IPS-18c (cell line): Measurements from ENCODE around the gene NID1.
"Not testable (repeated sequence)": the region's sequence is repeated elsewhere in the genome, so short reads cannot be mapped to it uniquely, and the experiment has no call there.

Source experiments
- H3K4me3 ChIP-seq: 2 replicates; pipeline ENCODE4 v1.7.0; 2013; ENCODE audit warnings: low read depth, mild to moderate bottlenecking, low read length, moderate library complexity; ENCODE audit not compliant: insufficient read depth
- H3K9me3 ChIP-seq: one replicate; pipeline ENCODE4 v1.6.1; 2013; ENCODE audit warnings: mild to moderate bottlenecking, low read length, moderate library complexity; ENCODE audit not compliant: control insufficient read depth, insufficient read depth

The NID1 gene

DNA sequence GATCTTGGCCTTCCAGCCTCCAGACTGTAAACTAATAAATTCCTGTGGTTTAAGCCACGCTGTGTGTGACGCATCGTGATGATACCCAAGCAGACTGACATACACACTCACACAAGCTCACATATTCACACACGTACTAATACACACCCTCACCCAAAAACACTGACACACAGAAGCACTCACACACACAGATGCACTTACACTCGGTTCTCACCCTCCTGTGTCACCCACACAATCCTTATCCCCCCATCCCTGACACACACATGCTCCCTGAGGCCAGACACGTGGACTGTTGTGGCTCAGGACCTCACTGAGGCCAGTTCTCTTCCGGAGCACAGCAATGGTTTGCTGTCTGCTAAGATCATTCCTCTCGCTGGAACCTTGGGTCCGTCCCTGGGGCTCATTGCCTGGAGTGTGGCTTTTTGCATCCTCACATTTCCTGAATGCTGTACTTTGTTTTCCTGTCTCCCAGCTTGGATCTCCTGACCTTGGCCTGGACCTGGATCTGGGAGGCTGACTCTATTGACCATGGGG lies 121.2 kb downstream of the NID1 start:
- Histone ChIP-seq H3K4me3 (no peak overlapping the region), H3K9me3 (no peaks in the 10 kb centered on the region)

DNA sequence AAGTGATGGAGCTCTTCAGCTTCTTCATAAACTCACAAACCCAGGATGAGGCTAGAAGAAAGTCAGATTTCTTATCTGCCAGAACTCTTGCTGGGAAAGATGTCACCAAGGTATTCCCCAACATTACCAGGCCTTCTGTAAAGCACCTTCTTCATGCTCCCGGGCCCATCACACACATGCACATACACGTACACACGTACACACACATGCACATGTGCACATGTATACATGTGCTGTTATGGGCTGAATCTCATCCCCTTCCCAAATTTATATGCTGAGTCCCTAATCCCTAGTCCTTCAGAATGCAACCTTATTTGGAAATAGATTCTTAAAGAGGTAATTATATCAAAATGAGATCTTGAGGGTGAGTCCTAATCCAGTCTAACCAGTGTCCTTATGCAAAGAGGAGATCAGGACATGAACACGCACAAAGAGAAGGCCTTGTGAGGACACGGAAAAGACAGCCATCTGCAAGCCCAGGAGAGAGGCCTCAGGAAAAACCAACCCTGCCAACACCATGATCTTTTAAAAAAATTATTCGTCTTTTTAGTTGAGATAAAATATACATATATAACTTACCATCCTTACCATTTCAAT lies 121.8 kb downstream of the NID1 start:
- Histone ChIP-seq H3K9me3 (no peaks in the 10 kb centered on the region), H3K4me3 (no peak overlapping the region)

DNA sequence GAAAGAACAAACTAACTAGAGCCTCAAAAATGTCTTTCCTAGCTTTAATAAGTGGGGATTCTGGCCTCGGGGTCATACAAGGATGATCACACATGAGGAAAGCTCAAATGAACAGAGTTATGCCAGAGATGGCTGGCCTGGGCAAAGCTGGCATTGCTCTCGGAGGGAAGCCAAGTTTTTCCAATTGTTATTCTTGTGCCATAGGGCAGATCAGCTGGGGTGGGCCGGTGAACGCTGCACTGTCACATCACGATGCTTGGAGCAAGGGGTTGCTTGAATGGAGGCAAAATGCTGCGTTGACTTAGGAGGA lies 122.3 kb downstream of the NID1 start:
- H3K9me3 ChIP-seq: no peaks in the 10 kb centered on the region
- H3K4me3 ChIP-seq: no peak overlapping the region

DNA sequence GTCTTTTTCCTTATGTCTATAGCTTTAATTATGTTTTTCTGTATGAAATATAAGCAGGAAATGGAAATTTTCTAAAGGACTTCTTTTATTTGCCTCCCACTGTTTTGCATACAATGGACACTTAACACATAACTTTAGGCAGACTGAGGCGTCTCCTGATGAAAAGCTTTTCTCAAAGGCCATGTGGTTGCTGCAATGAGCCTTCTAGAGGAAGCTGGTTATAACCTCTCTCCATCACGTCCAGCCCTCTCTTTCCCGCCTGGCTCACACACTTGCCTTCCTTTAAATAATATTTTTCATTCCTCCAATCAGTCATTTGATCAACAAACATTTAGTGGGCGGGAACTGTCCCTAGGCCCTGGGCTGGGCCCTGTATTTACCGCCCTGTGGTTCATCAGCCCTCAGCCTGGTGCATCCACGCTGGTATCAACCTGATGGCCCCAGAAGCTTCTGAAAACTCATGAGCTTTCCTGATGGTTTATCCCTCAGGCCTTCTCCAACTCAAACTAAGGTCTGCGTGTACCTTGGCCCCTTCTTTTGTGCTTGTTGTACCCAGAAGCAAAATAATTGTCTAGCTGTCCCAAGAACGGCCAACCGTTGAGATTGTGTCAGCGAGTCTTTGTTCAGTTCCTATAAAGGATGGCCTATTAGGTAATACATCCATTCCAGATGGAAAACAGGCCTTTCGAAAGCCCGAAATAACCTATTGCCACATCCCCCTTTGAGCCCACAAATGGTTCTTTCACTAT lies 122.8 kb downstream of the NID1 start:
- no peak overlapping the region for H3K4me3 ChIP-seq
- no peaks in the 10 kb centered on the region for H3K9me3 ChIP-seq

DNA sequence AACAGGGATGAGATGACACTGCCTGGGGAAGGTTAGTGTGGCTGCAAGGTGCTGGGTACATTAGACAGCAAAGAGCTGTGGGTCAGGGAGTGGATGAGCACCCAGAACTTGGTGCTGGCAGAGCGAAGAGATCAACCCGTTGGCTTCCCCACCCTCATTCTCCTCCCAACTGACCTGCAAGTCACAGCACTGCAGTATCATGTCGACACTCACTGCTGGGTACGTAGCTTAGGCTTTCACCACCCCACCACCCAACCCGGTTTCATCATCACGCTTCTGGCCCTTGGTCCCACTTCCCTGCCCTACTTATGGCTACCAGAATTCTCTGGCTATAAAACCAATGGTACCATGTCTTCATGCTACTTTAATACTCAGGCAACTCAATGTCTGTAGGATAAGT lies 124.6 kb downstream of the NID1 start:
- Histone ChIP-seq H3K9me3 (no peaks in the 10 kb centered on the region), H3K4me3 (no peak overlapping the region)

DNA sequence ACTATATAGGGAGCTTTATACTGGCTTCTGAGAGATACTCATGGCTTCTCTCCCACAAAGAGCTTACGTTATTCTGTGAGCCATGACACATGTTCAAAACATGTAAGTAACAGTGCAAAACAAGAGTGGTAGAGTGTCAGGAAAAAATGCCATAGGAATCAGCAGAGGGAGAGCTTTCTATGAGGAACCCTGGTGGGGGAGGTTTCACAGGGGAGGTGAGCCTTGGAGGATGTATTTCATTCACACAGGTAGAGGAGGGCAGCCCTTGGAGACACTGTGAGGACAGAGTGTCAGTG lies 125.5 kb downstream of the NID1 start:
- Histone ChIP-seq H3K9me3 (no peaks in the 10 kb centered on the region), H3K4me3 (no peak overlapping the region)

DNA sequence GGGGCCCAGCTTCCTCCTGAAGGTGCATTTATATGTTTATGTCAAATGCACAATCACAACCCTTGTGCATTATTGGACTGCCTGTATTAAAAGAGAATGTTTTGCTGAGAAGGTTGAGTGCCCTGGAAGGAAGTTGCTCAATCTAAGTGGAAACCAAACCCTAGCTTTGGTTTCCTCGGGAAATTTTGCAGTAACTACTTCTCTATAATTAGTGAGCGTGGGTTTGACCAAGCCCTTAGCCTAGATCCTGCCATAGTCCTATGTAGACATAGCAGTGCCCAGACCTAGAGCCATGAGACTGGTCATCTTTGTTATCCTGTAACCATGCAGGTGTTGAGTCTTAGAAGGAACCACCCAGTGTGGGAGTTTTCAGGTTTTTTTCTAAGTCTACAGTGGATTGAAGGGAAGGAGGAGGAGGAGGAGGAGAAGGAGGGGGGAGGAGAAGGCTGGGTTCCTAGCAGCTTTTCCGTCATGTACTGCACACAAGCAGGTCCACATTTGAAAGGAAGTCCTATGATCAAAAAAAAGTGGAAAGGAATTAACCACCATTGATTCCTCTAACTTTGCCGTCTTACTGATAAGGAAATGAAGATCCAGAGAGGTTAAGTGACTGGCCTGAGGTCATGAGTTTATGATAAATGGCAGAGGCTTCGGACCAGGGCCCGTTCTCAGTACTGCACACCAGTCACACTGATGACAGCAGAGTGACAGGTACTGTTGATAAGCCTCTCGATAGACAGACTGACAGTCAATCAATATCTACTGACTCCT lies 126.0 kb downstream of the NID1 start:
- Histone ChIP-seq H3K4me3 (no peak overlapping the region), H3K9me3 (no peaks in the 10 kb centered on the region)

DNA sequence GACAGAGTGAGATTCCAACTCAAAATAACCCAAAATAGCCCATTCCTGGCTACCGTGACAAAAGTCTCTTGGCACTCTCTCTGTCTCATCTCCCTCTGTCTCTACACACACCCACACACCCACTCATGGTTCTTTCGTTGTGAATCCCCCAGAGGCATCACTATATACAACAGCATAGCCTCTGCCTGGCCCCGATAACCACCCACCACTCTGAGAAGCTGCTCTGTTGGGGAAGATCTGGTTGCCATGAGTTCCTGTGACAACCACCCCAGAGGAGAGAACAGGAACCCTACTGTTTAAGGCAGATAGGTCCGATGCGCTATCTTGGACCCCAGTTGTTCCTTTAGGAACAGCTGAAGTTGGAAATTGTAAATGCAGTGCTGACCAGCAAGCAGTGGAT lies 127.8 kb downstream of the NID1 start:
- no peaks in the 10 kb centered on the region for H3K9me3 ChIP-seq
- H3K4me3 ChIP-seq: no peak overlapping the region

DNA sequence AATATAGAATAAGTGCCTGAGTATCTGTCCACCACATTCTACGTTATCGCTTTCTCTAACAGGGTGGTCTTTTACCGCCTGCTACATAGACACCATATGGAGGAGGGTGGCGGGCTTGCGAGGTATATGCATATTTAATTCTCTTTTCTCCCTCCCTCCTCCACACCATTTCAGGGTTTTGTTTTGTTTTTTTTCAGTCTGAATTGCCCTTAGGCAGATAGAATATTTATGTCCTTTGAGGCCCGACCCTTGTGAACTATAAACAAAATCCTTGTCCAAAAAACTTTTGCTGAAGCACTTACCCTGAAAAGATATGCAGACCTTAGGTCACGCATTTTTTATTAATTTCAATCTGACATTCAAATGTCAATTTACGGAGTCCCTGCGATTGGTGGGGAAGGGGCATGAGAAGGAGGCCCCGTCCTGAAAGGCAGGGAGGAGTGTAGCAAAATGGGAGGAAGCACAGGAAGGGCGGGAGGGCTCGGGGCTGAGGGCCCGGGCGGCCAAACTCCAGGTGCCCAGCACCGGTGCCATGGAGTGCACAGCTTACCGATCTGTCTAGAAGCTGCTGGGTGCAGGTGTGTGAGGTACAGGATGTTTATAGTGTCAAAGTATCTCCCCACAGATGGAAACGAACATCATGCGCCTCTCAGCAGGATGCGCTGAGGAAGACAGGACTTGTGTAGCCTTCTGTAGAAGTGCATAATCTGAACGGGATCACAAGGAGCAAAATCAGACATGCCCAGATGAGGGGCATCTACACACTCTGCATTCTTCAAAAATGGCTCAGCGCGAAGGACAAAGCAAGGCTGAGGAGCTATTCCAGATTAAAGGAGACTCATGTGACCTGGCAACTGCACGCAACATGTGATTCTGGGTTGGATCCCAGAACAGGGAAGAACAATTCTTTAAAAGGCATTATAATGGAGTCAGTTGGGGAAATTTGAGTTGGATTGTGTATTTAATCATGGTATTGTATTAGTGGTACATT lies 129.4 kb downstream of the NID1 start:
- H3K9me3 ChIP-seq: no peaks in the 10 kb centered on the region
- no peak overlapping the region for H3K4me3 ChIP-seq

DNA sequence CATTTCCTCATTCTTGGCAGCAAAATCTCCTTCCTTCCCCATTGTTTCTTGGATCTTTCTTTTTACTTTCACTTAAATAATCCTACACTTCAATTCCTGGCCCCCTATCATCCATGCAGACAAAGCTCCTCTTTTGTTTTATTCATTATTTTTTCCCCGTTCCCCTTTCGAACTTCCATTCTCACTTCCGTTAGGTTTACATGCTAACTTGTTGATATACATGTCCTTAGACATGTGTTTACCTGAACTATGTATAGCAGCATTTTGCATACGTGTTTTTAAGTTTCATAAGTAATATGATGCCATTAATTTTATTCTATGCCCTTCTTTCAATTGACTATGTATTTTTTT lies 131.1 kb downstream of the NID1 start:
- Histone ChIP-seq H3K4me3 (no peak overlapping the region), H3K9me3 (no peaks in the 10 kb centered on the region)

DNA sequence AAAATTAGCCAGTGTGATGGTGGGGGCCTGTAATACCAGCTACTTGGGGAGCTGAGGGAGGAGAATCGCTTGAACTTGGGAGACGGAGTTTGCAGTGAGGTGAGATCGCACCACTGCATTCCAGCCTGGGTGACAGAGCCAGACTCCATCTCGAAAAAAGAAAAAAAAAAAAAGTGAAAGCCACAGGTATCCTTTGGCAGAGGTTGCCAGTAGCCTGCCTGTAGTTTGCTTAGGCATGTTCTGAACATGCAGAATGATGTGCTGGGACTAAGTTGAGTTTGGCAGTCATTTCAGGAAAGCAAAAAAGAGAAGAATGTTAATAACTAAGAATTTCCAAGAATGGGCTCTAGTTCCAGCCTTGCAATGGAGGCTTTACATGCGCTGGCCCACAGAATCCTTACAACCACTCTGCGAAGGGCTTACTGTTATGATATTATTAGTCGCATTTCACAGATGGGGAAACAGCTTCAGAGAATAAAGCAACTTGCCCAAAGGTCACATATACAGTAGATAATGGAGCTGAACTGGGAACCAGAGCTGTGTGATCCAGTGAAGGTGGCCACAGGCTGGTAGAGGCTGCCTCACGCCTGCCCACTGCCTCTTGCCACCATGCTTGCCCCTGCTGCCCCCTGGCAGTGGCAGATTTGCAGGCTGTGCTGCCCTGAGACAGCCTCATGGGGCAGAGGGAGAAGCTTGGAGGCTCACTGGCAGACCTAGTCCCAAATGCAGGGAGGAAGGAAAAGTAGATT lies 131.7 kb downstream of the NID1 start:
- H3K9me3 ChIP-seq: no peaks in the 10 kb centered on the region
- H3K4me3 ChIP-seq: no peak overlapping the region

DNA sequence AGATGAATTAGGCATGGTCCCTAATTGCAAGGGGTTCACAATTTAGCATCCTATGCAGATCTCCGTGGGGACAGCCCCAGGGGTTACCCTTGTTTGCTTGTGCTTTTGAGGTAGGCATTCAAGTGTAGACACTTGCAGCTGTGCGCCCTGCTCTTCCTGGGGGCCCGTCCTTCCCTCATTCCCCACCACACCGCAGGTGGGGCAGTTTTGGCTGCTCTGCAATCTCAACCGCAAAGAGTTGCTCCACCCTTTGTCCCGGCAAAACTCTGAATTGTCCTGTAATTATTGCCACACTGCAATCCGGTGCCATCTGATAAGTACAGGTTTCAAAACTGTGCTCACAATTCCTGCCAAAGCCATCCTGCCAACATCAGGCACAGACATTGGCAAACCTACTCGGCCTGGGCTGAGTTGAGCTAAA lies 132.8 kb downstream of the NID1 start:
- Histone ChIP-seq H3K9me3 (no peaks in the 10 kb centered on the region), H3K4me3 (no peak overlapping the region)

DNA sequence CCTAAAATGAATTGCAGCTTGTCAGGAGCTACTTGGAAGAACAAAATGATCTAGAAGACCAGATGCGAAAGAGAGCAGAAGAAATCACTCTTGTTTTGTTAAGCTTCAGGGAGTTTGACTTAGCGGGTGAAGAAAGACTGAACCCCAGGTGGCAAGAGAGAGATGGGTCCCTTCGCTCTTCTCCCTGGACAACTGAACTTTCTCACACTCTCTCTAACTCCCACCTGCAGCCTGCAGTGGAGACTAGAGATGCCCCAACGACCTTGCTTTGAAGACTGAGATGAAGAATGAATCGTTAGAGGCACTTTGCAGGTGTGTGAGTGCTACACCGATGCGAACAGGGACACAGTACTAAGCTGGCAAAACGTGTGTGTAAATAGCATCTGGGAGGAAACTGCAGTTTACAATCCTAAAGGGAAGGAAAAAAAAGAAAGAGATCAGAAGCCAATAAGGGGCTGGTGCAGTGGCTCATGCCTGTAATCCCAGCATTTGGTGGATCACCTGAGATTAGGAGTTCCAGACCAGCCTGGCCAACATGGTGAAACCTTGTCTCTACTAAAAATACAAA lies 133.6 kb downstream of the NID1 start:
- Histone ChIP-seq H3K9me3 (no peaks in the 10 kb centered on the region), H3K4me3 (no peak overlapping the region)

DNA sequence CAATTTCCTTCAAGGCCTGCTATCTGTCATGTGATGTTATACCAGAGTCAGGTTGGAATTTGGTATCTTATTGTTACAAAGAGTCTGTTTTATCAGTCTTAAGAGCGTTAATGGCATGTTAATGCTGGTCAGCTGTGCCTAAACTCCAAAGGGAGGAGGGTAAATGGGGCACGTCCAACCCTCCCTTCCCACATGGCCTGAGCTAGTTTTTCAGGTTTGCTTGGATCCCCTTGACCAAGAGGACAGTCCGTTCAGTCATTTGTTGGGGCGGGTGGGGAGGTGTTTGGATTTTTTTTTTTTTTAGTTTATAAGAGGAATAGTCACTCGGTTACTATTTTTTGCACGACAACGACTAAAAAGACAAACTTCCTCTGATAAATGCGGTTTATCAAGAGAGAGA lies 134.3 kb downstream of the NID1 start:
- Histone ChIP-seq H3K9me3 (no peaks in the 10 kb centered on the region), H3K4me3 (no peak overlapping the region)

DNA sequence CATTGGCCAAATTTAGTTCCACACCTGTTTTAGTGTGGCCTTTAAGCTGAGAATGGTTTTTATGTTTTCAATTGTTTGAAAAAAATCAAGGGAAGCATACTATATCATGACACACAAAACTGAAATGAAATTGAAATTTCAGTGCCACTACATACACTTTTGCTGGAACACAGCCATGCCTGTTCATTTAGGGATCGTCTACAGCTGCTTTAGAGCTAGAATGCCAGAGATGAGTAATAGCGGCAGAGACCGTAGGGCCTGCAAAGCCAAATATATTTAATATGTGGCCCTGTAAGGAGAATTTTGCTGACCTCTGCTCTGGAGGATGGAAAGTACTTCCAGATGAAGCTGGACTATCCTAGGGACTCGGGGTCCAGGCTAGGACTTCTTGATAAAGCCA lies 135.7 kb downstream of the NID1 start:
- Histone ChIP-seq H3K9me3 (no peaks in the 10 kb centered on the region), H3K4me3 (no peak overlapping the region)

DNA sequence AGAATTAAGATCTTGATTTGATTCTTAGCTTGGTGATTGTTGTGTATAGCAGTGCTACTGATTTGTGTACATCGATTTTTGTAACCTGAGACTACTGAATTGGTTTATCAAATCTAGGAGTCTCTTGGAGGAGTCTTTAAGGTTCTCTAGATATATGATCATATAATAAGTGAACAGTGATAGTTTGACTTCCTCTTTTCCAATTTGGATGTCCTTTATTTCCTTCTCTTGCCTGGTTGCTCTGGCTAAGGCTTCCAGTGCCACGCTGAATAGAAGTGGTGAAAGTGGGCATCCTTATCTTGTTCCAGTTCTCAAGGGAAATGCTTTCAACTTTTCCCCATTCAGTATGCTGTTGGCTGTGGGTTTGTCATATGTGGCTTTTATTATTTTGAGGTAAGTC lies 136.7 kb downstream of the NID1 start:
- Histone ChIP-seq H3K9me3 (no peaks in the 10 kb centered on the region), H3K4me3 (no peak overlapping the region)

DNA sequence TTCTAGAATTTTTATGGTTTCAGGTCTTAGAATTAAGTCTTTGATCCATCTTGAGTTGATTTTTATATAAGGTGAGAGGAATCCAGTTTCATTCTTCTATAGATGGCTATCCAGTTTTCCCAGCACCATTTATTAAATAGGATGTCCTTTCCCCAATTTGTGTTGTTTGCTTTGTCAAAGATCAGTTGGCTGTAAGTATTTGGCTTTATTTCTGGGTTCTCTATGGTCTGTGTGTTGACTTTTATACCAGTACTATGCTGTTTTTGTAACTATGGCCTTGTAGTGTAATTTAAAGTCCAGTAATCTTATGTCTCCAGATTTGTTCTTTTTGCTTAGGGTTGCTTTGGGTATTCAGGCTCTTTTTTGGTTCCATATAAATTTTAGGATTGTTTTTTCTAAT lies 137.3 kb downstream of the NID1 start:
- H3K9me3 ChIP-seq, H3K4me3 ChIP-seq: not testable (repeated sequence)
